GM23248 (cell line): ENCODE data around the gene EVL.

Source experiments
- EZH2 ChIP-seq: fragments of 200-600 bp; sonication (generic); IDR thresholded peaks from 2 replicates; pipeline ENCODE4 v1.6.1; 2018; ENCODE audit warnings: antibody characterized with exemption, mild to moderate bottlenecking; ENCODE audit not compliant: insufficient read depth, poor library complexity, severe bottlenecking
- EZH2phosphoT487 ChIP-seq: fragments of 200-600 bp; sonication (generic); IDR thresholded peaks from 2 replicates; pipeline ENCODE4 v1.6.1; 2018; ENCODE audit warnings: antibody characterized with exemption, moderate library complexity, mild to moderate bottlenecking, low read depth; ENCODE audit not compliant: insufficient read depth

- TF ChIP-seq EZH2 (no peak), EZH2phosphoT487 (no peak)
Measured at GRCh38 chr14:100173353-100173752, 108.1 kb downstream of the EVL start.
